Cardiac septum (tissue), 1 donor: ENCODE results near the gene CISTR. TPM values are rescaled to one million over a fixed set of nuclear protein-coding genes. Genes with fewer than 3 reads are reported as not detected.
A peak's percentile ranks its signal among the peaks of the same experiment; 100 is the strongest.

Experiments
- DNase-seq: peaks from one replicate; pipeline ENCODE4 v3.0.0-alpha.2; 2020; ENCODE audit warnings: low spot score
- intact Hi-C: fragments of 100-400 bp; cut with DNase I; formaldehyde crosslinking; loops from one replicate; pipeline ENCODE4 v1.14.0; 2022
- total RNA-seq: library from RNA; stranded (reverse); fragmentation: NEBNext Ultra II Directional; extraction: Animal tissue kit (Norgen Biotek cat#: 25700); gene quantifications from one replicate; pipeline ENCODE4 v1.2.1, GENCODE V29; 2021
- donor health status: DM: no; HTN: no; CAD: no.

Gene CISTR
- total RNA-seq, 1 donor from 2014 or later, result 0.75 TPM

DNA sequence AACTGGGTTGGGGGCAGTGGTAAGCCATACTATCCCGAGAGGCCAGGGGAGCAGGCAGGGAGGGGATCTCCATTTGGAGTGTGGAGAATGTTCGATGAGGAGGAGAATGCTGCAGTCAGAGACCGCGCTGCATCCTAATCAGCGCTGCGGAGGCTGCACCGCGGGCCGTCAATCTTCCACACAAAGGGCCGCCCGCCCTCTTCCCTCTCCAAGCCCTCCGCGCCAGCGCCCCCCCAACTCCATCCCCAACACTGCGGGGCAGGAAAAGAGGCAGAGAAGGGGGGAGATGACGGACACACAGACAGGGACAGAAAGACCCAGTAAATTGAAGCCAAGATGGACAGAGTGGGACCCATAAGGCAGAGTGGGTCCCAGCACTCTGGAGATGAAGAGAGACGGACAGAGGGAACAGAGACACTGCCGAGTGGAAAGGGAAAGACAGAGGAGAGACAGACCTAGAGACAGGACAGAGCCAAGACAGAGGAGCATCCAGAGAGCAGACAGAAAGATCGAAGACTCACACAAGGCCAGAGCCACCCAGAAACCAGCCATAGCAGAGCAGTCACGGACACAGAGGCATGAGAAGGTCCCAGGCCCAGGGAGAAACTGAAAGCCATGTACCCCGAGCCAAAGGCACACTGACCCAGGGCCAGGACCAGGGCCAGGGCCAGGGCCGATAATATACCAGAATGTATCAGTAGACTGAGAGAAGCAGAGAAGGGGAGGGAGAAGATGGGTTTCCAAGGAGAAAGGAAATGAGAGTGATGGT, 3.5 kb downstream of the CISTR start:
- DNase-seq, result no peak
- intact Hi-C loops, result loop anchor here (10.0 kb wide), 1 partner anchor 203 kb away; no protein-coding TSS in a partner anchor

DNA sequence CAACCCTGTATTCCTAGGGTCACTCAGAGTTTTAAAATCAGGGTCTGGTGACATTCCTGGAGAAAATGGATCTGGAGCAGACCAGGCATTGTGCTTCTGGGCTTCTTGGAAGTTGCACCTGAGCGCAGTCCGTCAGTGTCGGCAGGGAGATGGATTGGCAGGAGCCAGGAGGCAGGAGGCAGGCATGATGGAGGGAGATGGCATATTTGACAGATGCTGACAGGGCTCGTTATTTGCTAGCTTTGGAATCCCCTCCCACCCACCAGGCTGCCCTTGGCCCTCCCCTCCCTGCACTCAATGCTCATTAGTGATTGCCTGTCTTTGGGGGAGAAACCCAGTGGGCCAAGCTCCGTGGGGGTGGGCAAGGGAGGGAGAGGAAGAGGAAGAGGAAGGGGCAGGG, 4.7 kb downstream of the CISTR start:
- intact Hi-C loops, result loop anchor here (10.0 kb wide), 1 partner anchor 202 kb away; no protein-coding TSS in a partner anchor

DNA sequence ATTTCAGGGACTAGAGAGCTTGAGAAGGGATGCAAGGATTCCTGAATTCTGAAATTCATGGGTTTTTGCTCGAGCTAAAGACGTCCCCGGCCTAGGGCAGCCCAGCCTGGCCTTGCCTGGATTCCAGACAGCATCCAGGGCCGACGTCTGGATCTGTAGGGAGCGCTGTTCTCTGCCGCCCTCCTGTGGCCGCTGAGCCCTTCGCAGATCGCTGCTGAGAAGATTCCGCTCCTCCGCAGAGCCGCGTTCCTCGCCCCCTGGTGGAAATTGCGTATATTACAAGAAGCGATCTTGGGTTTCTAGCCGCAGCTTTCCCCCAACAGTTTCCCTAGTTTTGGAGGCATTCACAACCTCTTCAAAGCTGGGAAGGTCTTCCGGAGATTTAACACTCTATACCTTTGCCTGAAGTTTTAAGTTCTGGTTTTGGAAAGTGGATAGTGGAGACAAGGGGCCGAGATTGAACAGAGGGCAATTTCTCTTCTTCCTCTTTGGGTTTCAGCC, 5.1 kb downstream of the CISTR start:
- intact Hi-C loops, result loop anchor here (10.0 kb wide), 1 partner anchor 202 kb away; no protein-coding TSS in a partner anchor
- peak; percentile 97 for DNase-seq

More for the DNA sequence above, 4.7 kb downstream of the CISTR start:
- DNase-seq, result no peak

DNA sequence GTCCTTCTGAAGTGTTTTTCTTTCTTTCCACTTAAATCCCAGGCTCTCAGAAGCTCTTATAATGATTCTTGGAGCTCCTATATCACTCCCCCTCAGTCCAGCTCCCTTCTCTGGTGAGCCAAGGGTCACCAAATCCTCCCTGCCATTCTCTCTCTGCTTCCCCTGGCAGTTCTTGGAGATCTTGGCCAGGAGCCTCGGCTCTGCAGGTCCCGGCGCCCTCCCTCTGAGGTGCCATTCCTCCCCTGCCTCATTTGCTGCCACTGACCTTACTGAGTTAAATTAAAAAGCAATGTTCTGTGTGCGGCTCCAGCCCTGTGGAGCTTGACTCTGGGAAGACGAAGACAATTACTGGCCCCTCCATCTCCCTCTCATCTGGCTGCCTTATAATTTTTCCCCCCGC, 7.0 kb downstream of the CISTR start:
- intact Hi-C loops, result loop anchor here (10.0 kb wide), 1 partner anchor 200 kb away; no protein-coding TSS in a partner anchor
- DNase-seq, result no peak

DNA sequence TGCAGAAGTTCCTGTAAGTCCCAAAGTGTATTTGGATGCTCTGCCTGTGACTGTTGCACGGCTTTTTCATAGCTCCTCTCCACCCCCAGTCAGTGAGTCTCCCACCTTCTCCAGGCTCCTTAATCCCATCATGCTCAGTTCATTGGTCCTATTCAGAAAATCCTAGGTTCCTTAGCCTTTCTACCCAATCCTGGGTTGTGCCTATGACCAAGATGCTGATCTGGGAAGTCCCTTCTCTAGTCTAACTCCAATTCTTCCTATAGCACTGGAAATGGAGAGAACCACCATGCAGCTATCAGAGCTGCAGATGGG, 7.7 kb downstream of the CISTR start:
- DNase-seq, result no peak
- intact Hi-C loops, result loop anchor here (10.0 kb wide), 1 partner anchor 199 kb away; no protein-coding TSS in a partner anchor

DNA sequence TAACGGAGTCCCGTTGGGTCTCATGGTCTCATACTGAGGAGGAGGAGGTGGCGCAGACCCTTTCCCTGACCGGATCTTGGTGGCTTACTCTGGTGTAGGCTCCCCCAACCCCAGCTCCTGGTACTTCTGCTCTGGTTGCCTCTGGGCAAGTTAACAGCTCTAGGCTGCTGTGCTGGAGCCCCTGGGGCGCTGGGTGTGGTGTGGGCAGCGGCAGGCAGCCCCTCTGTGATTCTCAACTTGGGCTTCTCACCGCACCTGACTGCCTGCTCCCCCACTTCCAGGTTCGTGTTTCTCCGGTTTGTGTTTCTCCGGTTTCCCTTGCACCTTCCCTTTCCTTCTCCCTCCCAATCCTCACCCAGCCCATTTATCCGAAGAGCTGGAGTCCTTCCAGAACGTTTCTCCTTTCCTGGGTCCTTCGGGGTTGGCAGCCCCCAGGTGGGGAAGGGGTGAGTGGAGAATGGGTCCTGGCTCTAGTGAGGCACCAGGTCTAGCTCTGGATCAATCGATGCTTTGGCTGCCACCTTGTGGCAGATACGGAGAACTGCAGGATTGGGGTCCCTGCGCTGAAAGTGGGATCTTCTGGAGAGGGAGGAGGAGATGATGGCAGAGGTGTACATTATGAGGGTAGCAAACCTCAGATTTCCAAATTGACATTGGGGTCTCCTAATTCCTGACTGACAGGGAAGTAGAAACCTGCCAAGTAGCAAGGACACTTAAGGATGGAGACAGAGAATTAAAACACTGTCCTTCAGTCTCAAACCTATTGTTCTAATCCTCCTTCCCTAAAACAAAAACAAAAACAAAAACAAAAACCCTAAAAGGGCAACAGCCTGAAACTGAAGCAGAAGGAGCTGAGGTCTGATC, 8.3 kb downstream of the CISTR start:
- intact Hi-C loops, result loop anchor here (1.0 to 10.0 kb wide), 2 partner anchors 42 to 199 kb away; no protein-coding TSS in a partner anchor
- no peak for DNase-seq

DNA sequence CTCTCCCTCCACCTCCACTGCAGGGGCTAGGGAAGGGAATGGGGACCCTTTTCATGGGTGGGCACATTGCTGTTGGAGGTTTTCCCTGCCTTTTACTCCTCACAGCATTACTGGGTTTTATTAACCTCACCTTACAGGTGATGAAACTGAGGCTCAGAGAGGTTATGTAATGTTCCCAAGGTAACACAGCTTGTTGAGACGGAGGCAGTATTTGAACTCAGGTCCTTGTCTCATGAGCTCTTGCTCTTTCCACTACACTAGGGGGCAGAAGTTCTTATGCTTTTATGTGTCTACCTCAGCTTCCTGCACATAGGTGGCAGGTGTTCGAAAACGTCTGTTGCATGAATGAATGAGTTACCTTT, 11.7 kb downstream of the CISTR start:
- no peak for DNase-seq
- intact Hi-C loops, result loop anchor here (10.0 kb wide), 1 partner anchor 195 kb away; no protein-coding TSS in a partner anchor

DNA sequence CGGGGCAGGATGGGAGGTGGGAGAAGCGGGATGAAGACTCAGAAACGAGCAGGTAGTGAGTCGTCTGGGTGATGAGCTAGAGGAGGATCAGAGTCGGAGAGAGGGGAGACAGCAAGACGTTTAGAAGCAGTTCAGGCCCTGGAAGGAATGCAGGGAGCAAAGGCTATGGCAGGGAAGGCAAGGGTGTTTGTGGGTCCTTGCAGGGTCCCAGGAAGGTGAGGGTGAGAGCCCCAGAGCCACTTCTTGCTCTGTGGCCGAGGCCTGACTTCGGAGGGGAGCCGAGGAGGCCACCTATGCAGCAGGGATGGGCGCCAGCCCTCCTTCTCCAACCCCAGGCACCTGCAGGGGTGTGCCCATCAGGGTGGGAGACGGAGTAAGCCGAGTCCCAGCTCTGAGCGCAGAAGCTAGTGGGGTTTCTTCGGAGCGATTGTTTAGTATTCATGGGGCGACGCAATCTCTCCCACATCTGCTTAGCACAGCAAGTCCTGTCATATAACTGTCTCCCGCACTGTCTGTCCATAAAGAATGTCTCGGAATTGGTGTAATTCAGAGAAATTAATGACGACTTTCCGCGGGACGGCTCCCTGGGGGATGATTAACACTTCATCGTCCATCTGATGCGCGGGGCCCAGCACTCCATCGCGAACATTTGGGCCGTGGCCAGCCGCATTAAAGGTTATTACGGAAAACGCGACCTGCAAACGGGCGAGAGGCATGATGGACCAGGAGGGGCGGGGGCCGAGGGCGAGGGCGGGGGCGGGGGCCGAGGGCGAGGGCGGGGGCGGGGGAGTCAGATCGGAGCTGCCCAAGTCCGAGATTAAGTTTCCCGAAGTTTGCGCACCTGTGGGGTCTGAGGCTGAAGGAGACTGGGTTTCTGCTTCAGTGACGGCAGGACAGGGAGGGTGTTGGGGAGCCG, 12.3 kb downstream of the CISTR start:
- no peak for DNase-seq
- intact Hi-C loops, result loop anchor here (10.0 kb wide), 1 partner anchor 195 kb away; no protein-coding TSS in a partner anchor

DNA sequence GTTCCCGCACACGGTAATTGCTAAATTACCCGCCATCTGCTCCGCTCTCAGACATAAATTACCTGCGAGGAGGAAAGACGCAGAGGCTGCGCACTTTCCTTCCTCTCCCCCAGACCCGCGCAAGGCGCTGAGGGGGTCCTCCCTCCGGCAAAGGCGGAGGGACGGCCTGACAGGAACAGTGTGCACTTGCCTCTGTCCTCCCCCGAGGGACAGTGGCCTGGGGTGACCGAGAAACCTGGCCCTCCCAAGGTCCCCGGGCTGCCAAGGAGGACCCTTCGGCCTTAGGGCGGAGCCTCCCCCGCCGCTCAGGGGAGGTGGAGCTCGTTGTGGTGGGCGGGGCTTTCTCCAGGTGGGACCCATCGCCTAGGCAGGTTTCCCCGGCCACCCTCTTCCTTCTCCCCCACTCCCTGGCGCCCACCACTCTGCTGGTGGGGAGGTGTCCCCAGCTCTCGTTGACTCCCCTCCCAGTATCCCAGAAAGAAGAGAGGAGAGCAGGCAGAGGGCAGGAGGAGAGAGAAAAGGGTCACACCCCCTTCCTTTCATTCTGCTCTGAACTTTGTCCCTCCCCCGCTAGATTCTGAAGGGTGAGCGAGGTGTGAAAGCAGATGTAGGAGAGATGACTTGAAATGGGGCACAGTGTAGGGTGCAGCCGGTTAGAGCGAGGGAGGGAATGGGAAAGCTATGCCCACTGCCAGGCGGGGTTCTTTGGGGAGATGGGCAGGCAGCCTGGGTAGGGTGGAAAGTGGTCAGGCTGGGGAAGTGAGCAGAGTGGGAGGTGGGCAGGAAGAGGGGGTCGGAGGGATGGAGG, 13.2 kb downstream of the CISTR start:
- DNase-seq, result peak; percentile 61
- intact Hi-C loops, result no loop called here

DNA sequence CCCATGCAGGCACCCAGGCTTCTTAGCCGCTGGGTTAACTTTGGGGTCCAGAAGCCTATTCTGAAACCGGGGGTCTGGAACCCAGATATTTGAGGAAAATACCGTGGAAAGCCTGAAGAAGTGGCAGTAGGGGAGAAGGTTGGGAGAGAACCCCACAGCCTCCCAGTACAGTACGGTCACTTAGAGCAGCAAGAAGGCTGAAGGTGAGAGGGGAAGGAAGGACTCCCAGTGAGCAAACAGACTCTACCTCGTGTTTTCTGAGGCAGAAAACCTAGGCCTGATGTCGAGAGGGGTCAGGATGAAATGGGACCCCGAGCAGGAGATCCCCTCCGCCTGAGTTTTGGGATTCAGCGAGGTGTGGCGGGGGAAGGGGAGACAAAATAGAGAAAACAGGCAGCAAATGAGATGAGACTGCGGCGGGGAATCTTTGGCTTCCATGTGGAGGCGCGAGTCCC, 13.8 kb downstream of the CISTR start:
- intact Hi-C loops, result no loop called here
- DNase-seq, result no peak

DNA sequence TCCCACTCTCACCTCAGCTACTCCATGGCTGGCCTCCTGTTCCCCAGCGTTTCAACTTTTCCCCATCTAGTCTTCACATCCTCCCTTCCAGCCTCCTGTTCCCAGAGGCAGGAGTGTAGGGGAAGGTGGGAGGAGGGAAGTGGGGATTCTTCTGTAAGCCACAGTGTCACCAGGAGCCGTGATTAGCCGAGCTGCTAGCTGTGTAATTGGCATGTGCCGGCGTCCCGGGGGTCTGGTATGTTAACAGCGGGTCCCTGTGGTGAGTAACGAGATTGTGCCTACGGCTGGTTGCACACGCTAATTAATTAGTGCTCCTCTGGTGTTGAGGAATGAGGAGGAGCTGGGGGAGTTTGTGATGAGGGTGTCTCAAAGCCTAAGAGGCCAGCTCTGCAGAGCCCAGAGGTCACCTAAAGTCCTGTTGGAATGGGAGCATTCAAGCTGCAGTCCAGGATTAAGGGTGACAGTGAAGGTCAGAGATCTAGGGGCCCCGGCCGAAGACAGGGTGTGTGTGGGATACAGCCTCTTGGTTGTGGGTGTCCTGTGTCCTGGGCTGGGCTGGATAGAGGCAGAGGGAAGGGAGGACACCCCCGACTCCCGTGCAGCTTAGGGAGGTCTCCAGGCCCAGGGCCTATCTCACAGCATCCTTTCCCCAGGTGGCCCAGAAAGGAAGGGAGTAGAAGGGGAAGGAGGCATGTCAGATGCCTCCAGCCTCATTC, 14.5 kb downstream of the CISTR start:
- intact Hi-C loops, result no loop called here
- DNase-seq, result no peak

DNA sequence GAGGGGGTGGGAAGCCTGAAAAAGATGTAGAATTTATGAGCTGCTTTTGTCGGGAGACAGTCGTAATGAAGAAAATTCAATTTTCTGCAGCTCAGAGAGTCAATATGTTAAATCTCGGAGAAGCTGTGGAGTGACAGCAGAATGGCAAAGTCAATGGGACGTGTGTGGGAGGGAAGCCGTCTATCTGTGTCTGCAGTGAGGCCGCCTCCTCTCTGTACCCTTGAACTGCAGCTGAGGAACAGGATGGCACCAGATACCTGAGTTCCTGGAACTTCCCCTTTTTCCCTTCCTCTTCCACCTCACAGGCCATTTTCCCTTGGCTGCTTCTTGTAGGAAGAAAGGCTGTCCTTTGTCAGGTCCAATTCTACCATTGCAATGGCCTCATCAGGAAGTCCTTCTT, 15.2 kb downstream of the CISTR start:
- DNase-seq, result no peak
- intact Hi-C loops, result no loop called here

DNA sequence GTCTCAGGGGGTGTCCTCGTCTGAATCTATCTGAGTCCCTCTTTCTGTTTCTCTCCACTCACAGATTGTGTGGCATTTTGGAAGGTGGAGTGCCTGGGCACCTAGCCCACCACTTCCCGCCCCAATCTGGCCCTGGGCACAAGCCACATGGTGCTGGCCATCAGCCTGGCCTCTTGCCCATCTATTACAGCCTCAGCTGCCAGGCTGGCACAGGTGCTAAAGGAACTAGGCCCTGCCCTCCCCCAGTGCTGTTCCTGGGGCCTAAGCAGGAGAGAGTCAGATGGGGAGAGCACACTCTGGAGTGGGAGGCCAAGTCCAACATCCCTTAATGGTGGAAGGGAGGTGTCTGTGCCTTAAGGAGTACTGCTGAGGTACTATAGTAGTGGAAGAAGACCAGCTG, 16.2 kb downstream of the CISTR start:
- no peak for DNase-seq
- intact Hi-C loops, result no loop called here

DNA sequence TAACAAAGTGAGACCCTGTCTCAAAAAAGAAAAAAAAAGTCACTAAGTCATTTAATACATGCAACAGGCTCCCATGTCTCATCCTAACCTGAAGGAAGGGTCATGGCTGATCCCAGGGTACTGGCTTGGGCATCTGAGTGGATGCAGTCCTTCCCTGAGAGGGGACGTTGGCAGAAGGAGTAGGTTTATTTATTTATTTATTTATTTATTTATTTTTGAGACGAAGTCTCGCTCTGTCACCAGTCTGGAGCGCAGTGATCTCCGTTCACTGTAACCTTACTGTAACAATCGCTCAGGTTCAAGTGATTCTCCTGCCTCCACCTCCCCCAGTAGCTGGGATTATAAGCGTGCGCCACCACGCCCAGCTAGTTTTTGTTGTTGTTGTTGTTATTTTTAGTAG, 17.4 kb downstream of the CISTR start:
- intact Hi-C loops, result no loop called here
- no peak for DNase-seq

DNA sequence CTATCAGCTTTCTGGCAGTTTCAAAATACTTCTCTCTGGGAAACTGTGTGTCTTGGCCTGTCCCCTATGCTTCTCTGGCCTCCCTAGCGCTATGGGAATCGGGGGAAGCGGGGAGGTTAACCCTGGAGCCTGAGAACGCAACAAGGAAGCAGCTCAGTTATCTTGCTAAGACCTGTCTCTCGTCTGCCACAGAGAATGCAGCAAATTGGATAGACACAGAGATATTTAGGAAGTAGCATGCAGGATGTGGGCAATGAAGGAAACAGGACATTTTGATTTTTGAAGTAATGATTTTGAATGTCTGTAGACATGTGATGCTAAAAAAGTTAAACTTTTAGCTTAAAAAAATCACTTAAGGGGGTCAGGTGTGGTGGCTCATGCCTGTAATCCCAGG, 18.0 kb downstream of the CISTR start:
- intact Hi-C loops, result no loop called here
- DNase-seq, result no peak

DNA sequence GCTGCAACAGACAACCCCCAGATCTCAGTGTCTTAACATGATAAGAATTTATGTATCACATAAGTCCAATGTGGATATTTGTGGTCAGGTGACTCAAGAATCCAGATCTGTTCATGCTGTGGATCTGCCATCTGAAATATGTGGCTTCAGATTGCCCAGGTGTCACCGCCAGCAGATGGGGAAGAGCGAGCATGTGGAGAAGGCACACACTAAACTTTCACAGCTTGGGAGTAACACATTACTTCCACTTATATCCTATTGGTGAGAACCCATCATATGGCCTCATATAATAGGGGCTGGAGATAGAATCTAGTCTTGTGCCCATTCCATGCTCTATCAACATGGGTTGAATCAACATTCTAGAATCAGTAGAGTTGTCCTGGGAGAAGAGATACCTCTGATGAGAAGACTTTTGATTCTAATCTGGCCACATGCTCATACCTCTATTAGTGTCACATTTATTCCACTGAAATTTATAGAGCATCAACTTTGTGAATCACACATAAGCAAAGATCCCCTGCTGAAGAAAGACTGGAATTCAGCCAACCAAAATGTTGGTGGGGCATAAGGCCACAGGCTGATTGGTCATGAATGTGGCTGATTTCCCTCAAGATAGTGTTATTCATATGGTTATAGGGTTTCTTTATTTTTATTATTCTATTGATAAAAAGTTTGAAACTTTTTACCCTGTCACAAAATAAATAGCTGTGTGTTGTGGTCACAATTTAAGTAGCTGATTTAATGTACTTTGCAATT, 18.6 kb downstream of the CISTR start:
- no peak for DNase-seq
- intact Hi-C loops, result no loop called here

DNA sequence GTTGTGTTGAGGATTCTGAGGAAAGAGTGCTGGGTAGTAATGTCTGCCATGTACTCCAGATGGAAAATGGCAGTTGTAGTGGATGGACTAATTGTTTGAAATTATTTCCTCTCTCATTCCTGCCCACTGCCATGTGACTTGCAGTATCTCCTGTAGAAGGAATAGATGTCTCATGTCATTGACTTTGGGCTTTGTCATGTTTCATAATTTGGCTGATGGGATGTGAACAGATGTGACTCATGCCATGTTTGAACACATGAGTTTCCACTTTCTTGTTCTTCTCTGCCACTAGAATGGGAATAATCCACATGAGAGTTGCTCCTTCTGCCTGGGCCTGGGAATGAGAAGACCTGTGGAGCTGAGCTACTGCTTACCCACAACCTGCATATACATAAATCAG, 22.1 kb downstream of the CISTR start:
- no peak for DNase-seq
- intact Hi-C loops, result no loop called here
